DMS 273 treated with DMSO at 0.1 percent for 48 hours (cell line): Measurements from ENCODE around the gene RASSF4.
A peak's percentile ranks its signal among the peaks of the same experiment; 100 is the strongest.

Source experiments
- DNase-seq: peaks from one replicate; lab custom pipeline; 2025; lab: John Stamatoyannopoulos, UW

RASSF4 gene

DNA sequence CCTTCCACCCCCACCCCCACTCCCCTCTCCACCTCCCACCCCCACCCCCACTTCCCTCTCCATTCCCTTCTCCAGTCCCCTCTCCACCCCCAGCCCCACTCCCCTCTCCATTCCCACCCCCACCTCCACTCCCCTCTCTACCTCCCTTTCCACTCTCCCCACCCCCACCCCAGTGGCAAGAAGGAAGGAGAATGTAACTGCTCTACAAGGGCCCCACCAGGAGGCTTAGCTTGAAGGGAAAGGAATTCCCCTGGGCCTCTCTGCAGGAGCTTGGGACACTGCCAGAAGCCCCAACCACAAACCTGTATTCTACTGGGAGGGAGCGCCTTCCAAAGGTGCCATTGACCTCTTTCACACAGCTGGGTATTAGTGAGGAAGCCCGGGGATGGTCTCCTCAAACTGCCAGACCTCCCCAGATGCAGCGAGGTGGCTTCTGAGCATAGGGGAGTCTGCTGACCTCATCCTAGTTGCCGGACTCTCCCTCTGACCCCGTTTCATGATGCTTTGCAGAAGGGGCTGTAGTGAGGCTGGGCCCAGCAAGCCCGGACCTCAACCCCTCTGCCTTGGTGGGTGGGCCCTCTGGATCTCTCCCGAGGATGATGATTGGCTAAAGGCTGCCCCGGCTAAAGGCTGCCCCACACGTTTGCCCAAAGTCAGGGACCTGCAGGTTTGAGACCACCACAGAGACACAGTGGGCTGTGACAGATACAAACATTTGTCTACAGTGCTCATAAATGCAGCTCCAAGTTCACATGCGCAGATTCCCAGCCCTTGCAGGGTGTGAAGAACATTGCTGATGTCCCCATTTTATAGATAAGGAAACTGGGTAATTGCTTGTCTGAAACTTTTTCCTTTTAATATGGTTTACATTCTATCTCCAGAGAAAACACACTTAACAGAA lies 16.1 kb downstream of the RASSF4 start:
- DNase-seq: peak; percentile 47

DNA sequence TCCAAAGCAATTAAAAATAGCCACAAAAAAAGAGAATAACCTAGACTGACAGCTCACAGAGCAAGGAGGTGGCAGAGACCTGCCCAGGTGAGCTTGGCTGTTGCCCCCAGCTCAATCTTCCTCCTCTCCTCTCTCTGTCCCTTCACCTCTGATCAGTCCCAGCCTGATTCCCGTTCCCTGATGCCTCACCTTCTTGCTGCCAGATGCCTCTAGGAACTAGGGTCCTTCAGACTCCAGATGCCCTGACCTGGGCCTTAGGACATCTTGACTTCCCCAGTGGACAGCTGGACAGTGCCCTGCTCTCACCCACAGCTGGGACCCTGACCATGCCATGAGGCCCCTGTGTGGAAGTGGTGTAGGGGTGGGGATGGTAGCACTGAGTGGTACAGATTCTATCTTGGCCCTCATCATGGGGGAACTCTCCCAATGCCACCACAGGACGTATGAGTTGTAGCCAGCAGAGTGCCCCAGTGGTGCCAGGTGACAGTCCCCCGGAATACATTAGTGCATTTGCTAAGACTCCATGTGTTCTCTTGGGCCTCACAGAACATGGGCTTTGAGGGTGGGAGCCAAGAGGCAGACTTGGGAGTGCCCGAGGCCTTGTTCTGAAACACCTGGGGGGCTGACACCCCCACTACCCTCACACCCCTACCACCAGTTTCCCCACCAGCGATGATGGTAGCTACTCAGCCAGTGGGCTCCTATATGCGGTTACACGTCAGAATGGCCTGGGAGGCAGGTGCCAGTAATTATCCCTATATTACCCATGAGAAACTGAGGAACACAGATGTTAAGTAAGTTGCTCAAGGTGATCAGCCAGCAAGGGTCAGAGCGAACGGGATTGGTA lies 17.0 kb downstream of the RASSF4 start:
- DNase-seq: no peak

DNA sequence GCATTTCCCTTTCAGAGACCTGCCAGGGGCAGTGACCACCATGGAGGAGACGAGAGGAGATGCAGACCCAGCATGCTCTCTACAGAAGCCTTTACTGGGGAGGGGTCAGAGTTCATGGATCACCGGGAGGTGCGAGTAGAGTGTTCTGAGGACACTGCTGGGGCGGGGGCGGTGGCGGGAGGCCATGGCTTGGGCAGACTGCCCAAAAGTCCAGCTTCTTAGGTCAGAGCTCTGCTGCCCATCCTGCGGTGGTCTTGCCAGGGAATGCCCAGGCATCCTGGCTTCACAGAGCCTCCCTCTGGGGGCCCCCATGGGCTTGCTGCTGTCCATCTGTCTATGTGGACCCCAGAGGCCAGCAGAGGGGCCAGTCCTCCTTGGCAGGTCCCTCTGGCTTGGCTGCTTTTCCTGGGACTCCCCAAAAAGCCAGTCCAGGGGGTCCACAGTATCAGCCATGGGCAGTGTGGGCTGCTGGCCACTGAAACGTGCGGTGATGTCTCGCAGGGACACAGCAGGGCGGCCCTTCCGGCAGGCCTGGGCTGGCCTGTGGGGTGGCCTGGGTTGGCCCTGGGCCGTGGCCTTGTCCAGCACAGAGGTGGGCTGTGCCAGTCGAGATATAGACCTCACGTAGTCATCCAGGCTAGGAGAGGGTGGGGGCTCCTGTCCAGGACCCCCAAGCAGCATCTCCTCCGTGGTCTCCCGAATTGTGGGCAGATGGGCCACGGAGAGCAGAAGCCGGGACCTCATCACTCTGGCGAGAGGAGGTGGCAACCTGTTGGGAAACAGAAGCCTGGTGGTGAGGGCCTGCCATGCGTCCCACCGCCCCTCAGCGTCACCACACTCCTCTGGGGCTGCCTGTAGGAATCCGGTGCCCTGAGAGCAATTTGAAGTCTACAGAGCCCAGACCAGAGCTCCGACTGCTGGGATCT lies 17.9 kb downstream of the RASSF4 start:
- DNase-seq: no peak

DNA sequence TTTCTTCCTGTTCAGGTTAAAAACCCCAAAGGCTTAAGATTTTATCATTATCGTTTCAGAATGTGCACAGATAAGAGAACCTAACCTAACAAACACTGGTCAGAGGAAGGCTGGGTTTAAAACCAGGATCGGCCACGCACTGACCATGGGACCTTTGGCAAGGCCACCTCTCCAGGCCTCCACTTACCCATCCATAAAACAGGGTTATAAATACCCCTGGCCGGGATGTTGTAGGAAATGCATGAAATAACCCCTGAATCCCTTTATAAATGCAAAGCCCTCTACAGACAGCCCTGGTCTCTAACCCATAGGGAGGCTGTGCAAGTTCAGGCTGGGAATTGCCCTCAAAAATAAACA lies 18.6 kb downstream of the RASSF4 start:
- DNase-seq: no peak

DNA sequence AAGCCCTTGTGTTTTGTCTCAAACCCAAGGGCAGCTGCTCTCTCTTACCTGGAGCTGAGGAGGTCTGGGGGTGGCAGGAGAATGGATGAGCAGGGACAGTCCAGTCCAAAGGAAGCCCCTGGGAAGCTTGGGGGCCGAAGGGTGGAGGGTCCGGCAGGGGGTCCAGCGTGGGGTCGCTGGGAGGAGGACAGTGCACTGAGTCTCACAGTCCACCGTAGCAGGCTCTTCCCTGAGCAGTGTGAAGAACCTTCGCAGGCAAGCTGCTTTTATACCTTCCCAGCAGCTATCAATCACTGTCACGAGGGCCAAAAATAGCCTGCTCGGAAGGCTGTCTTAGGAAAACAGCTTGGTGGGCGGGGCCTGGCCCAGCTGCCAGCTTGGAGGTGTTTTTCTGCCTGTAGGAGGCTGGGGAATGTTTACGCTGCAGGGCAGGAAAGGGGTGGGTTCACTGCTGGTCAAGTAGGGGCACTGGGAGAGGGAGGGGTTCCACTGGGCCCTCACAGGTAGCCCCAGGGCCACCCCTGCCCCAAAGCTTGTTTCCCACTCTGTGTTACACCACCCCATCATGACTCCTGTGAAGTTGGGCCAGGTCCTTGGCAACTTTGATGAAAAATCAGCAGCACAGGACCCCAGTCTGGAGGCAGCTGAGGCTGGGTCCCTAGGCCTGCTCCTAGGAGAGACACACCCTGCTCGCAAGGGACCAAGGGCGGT lies 19.1 kb downstream of the RASSF4 start, which contains the start of gene DEPP1:
Gene DEPP1 (minus strand): TSS at position 240 of the 711 bp plus-strand sequence. CDS start 779 bp downstream, outside the sequence.
- peak; percentile 89 for DNase-seq

DNA sequence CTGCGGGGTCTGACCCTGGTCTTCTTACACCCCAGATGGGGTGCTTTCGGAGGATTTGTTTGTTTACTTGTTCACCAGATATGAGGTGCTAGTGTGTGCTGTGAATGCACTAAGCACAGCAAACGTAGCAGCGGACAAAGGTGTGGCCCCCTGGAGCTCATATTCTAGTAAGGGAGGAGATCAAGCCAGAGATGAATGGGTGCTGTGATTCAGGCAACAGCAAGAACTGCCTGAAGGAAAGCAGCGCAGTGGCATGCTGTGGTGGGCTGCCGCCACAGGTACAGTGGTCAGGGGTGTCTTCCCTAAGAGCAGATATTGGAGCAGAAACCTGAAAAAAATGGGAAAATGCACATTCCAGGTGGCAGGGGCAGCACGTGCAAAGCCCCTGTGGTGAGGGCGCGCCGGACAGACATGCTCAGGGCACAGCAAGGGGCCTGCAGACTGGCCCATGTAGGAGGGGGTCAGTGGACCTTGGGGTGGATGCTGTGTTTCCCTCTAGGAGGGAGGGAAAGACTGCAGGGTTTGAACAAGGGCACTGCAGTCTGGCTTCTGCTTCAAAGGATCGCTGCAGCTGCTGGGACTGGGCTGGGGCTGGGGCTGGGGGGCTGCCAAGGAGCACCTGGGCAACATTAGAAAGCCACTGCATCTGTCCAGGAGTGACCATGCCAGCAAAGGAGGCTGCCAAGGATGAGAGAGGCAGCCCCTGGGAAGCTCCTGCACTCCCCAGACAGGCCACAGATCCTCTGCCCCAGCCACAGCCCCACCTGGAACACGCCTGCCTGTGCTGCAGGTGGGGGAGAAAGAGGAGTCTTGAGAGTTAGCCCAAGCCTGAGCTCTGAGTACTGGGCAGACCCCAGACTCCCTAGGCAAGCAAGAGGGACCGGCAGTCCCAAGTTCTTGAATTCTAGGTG lies 19.9 kb downstream of the RASSF4 start:
- no peak for DNase-seq

DNA sequence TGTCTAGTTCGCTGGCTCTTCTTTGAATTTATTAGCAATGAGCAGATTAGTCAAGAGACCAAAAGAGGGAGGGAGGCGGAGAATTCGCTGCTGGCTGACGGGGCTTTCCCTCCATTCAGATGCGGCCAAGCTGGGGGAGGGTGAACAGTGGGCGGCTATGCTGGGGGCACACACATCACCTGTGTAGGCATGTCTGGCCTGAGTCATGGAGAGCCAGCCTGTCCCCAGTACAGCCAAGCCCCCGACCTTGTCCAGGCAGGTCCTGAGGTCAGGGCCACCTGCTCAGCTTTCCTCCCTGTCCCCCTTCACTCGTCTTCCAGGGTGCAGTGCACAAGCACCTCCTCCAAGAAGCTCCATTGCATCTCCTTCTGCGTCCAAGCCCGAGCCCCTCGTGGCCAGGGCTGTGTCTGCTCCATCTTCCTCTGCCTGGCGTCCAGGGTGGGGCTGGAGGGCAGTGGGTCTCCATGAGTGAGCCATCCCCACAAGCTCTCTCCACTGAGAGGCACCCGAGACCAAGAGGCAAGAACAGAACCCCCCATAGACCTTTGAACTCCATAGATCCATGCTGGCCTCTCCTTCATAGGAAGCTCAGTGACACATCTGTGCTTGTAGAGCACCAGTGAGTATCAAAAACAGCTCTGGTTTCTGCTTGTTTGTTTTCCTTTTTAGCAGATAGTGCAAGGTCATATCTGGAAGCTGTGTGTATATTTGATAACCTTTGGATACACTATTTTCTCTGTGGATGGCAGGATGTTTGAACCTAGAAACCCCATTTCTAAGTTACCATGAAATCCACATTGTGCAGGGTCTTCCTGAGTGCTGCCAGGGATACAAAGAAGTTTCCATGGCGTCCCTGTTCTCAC lies 20.9 kb downstream of the RASSF4 start:
- no peak for DNase-seq

DNA sequence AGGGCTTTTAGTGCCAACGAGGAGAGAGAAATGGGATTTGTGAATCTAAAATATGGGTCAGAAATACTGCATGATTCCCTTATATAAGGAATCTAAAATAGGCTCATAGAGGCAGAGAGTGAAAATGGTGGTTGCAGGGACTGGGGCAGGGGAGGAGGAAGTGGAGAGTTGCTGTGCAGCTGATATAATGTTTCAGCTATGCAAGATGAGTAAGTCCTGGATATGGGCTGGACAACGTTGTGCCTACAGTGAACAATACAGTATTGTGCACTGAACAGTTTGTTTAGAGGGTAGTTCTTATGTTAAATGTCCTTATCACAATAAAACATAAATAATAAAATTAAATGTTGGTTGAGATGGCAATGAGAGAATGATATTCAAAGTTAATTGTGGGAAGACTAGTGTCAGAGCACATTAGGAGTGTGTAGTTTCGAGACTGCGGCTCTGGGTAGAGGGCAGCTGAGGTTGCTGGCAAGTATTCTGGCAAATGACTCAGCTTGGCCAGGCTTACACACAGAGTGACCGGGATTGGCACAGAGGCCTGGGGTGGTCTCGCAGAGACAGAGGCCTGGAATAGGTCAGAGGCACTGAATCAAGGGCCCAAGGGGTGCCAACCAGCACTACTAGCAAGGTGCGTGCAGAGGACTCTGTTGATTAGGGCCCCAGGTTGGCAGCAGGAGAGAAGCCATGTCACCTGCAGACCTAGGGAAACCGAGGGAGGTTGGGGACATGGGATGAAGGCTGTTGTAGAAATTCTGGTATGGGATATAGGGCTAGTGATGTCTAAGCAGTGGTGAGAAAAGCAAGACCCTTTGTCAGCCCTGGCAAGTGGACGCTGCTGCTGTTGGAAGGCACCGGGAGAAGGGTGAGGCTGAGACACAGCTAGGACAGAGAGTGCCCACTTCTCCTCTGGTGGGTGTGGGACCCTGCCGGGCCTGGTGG lies 21.8 kb downstream of the RASSF4 start:
- no peak for DNase-seq

DNA sequence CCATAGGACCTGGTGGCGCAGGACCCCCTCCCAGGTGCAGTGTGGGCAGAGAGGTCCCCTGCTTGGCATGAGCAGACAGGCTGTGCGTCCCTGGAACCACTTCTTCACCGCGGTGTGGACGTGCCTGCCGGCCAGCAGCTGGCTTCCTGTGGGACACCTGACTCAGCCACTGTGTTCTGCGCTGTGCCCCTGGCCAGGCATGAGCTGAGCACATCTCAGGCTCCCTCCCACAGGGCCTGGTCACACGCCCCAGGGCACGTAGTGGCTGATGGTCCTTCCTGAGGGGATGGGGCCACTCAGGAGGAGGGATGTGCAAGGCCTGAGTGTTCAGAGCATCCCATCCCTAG lies 22.5 kb downstream of the RASSF4 start:
- no peak for DNase-seq

DNA sequence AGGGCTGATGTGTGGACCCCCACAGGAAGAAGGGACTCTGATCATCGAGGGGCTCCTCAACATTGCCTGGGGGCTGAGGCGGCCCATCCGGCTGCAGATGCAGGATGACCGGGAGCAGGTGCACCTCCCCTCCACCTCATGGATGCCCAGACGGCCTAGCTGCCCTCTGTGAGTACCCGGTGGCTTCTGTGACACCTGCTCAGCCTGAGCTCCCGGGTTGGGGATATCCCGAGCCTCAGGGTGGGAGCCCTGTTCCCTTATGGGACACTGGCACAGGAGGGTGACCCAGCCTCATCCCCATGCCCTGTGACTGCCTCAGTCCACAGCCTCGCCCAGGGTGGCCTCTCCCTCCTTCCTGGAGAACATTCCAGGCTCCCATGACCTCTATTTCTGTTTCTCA lies 22.9 kb downstream of the RASSF4 start:
- no peak for DNase-seq

DNA sequence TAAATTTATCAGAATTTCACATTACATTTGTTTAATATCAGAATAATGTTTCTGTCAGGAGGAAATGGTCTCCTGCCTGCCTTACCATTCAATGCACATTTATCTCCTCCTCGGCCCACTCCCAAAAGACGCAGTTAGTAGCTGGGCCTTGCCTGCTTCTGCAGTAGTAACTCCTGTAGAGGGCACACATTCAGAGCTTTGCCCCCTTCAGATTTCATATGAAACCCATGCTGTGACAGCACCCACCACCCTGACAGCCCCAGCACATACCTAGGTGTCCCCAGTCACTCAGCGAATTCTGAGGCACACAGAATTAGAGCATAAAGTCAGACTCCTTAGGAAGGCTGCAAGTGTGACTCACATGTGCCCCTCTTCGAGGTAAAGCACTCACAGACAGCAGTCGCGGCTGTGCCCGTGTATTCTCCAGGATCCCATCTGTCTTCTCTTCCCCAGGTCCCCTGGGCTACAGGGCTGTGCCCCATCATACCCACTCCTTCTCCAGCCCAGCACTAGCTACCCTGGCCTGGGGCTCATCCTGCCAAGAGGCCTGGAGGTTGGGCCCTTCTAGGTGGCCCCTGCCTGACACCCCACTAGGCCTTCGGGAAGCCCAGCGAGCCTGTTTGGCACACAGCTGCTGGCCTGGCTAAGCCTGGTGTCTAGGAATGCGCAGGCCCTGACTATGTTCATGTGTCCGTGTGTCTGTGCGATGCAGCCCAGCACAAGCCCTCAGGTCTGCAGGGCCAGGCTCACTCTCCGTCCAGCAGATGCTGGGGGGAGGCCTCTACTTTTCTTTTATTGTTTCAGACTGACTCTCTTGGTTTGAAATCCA lies 23.7 kb downstream of the RASSF4 start:
- no peak for DNase-seq

DNA sequence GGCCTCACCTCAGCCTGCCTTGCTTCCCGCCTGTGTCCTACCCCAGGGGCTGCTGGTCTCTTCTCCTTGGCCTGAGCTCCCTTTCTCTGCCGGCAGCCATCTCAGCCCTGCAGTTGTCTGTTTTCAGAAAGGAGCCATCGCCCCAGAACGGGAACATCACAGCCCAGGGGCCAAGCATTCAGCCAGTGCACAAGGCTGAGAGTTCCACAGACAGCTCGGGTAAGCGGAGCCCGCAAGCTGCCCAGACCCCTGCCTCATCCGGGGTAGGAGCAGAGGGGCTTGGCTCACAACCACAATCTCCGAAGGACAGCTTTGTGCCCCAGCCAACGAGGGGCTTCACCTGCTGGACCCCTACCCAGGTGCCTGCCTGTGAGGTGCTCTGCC lies 24.3 kb downstream of the RASSF4 start:
- DNase-seq: no peak

DNA sequence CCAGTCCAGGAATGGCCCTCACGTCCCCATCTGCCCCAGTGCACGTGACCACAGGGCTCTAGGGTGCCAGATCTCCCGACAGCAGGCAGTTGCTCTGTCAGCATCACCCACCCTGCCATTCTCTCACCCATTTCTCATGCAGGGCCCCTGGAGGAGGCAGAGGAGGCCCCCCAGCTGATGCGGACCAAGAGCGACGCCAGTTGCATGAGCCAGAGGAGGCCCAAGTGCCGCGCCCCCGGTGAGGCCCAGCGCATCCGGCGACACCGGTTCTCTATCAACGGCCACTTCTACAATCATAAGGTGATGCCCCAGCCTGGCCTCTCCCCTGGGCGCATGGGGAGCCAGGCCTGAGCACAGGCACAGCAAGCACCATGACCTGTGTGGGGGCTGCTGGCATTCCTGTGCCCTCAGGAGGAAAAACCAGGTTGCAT lies 25.1 kb downstream of the RASSF4 start:
- no peak for DNase-seq

DNA sequence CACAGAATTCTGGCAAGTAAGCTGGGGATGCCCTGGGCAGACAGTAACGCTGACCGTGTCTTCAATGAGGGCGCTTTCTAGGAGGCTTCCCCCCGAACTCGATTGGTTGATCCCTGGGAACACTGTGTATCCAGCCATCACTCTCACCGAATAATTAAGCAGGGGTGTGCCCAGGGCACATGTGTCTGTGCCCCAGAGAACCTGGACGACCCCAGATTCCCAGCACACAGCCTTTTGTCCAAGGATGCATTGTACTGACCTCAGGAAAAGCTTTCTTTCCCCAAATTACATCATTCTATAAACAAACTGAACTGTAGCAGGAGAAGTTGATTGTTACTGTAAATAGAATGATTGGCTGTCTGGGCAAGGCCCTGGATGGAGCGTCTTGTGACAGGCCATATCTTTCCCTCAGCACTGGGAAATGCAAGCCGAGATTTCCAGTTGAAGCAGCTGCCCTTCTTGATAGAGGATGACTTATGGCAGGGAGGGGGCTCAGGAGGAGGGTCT lies 25.6 kb downstream of the RASSF4 start:
- no peak for DNase-seq

DNA sequence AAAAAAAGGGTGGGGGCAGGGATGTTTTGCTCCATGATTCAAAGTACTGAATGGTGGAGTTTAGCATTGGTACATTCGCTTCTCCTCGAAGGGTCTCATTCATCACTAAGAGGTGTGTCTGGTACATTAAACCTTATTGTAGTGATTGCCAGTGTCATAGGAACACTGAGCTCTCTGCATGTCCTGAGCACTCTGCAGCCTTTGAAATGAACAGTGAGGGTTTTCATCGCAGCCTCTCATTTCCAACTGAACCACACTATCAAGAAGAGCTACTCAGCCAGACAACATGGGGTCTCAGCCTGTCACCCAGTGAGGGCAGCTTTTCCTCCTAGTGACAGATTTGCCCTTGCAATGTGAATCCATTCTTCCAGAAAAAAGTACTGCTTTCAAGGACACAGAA lies 26.6 kb downstream of the RASSF4 start:
- no peak for DNase-seq

DNA sequence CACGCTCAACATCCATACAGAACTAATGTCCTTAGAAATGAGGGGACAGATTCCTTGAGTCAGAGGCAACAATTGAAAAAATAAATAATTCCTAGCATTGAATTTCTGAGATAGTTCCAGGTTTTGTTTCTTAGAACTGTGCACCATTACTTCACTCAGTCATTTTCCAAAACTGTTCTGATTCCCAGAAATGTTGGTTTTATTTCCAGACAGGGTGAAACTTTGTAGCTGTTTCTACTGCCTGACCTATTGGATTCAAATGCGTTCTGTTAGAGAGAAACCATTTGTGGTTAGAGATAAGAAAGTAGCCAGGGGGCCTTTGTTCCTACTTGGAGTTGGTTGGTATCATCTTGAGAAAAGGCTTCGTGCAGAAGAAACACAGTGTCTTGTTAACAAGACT lies 27.1 kb downstream of the RASSF4 start:
- no peak for DNase-seq

DNA sequence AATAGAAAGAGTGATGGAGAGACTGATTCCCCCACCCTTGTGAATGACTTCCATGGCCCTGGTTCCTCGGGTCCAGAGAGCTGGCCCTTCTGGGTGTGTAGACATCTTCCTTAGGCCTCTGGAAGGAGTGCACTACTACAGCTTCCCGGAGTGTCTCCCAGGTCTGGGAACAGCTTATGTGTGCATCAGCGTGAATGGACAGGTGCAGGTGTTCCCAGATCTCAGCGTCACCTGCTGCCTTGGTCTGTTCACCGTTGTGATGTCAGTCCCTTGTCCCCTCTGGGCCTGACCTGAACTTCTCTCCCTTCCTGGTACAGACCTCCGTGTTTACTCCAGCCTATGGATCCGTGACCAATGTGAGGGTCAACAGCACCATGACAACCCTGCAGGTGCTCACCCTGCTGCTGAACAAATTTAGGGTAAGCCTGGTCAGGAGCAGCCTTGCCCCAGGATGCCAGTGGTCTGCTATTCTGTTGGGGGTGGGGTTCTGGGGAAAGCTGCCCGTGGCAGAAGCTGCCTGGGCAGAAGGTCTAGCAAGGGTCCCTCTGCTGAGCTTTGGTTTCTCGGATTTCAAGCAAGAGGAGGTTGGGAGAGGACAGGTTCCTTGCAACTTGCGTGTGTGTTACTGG lies 29.5 kb downstream of the RASSF4 start:
- DNase-seq: no peak
